HG03460 (cell line): ENCODE results near the gene BRINP3.

Experiments used
- ATAC-seq: cut with Tn5 transposase; IDR thresholded peaks from one replicate; pipeline ENCODE4 v1.9.1; 2021; ENCODE audit not compliant: unreplicated experiment

The BRINP3 gene

GRCh38 chr1:190327271-190327670 is 150.4 kb downstream of the BRINP3 start:
- no peak for ATAC-seq

GRCh38 chr1:190323530-190323929 is 154.1 kb downstream of the BRINP3 start:
- ATAC-seq: no peak

- ATAC-seq: no peak
Measured at GRCh38 chr1:190322274-190322673, 155.4 kb downstream of the BRINP3 start.

GRCh38 chr1:190320952-190321351 is 156.7 kb downstream of the BRINP3 start:
- ATAC-seq: no peak

GRCh38 chr1:190312763-190313162 is 164.9 kb downstream of the BRINP3 start:
- no peak for ATAC-seq

- ATAC-seq: no peak
Measured at GRCh38 chr1:190303501-190303900, 174.2 kb downstream of the BRINP3 start.

GRCh38 chr1:190296453-190296852 is 181.2 kb downstream of the BRINP3 start:
- no peak for ATAC-seq

GRCh38 chr1:190289897-190290296 is 187.8 kb downstream of the BRINP3 start:
- ATAC-seq: no peak

- no peak for ATAC-seq
Measured at GRCh38 chr1:190286111-190286510, 191.6 kb downstream of the BRINP3 start.

- no peak for ATAC-seq
Measured at GRCh38 chr1:190277107-190277506, 200.6 kb downstream of the BRINP3 start.

- ATAC-seq: no peak
Measured at GRCh38 chr1:190274721-190275120, 202.9 kb downstream of the BRINP3 start.

- ATAC-seq: no peak
Measured at GRCh38 chr1:190273161-190273560, 204.5 kb downstream of the BRINP3 start.

GRCh38 chr1:190262538-190262937 is 215.1 kb downstream of the BRINP3 start:
- ATAC-seq: no peak

GRCh38 chr1:190259424-190259823 is 218.2 kb downstream of the BRINP3 start:
- no peak for ATAC-seq

- ATAC-seq: no peak
Measured at GRCh38 chr1:190258003-190258402, 219.7 kb downstream of the BRINP3 start.

- no peak for ATAC-seq
Measured at GRCh38 chr1:190252046-190252445, 225.6 kb downstream of the BRINP3 start.

- ATAC-seq: no peak
Measured at GRCh38 chr1:190250368-190250767, 227.3 kb downstream of the BRINP3 start.

GRCh38 chr1:190244406-190244805 is 233.3 kb downstream of the BRINP3 start:
- ATAC-seq: no peak

GRCh38 chr1:190243056-190243455 is 234.6 kb downstream of the BRINP3 start:
- ATAC-seq: no peak

- no peak for ATAC-seq
Measured at GRCh38 chr1:190226006-190226405, 251.7 kb downstream of the BRINP3 start.

- no peak for ATAC-seq
Measured at GRCh38 chr1:190212450-190212849, 265.2 kb downstream of the BRINP3 start.

GRCh38 chr1:190207733-190208132 is 269.9 kb downstream of the BRINP3 start:
- no peak for ATAC-seq

GRCh38 chr1:190205713-190206112 is 272.0 kb downstream of the BRINP3 start:
- ATAC-seq: no peak

GRCh38 chr1:190196020-190196419 is 281.6 kb downstream of the BRINP3 start:
- no peak for ATAC-seq
